HG03025 (cell line): ENCODE results near the gene LCN2.

Source experiments
- ATAC-seq: cut with Tn5 transposase; IDR thresholded peaks from one replicate; pipeline ENCODE4 v1.9.1; 2021; ENCODE audit warnings: mild to moderate bottlenecking, moderate library complexity; ENCODE audit not compliant: unreplicated experiment, low FRiP score

The LCN2 gene

DNA sequence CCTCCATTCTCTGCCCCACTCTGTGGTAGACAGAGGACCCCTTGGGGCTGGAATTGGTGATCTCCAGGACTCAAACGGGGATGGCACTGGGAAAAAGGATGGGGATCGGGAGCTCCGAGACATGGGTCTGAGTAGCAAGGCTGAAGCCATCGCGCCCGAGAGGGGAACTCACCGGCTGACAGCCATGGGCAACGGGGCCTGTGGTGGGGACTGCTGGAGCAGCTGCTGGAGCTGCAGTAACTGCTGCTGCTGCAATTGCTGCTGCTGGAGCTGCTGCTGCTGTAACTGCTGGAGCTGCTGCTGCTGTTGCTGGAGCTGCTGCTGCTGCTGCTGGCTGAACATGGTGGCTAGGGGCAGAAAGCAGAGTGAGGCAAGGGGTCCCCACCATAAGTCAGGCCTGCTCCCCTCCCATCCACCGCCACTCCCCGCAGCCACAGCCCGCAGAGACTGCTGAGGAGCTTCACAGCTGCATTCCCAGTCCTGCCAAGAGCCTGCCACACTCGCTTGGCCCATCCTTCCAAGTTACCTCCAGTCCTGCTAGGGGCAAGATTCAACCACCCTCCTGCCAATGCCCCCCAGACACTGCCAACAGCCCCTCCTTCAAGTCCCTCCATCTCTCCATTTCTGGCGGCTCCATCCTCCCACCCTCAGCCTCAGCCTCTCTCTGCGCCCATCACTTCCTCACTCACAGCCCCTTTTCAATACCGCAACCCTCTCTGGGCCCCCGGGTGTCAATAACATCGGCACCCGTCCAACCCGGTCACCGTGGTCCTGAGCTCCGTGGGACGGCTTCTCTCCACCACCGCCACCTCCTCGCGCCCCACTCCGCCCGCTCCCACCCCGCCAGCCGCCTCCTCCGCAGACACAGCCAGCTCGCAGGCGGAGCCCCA, 41.5 kb downstream of the LCN2 start:
- ATAC-seq = peak; percentile 5

DNA sequence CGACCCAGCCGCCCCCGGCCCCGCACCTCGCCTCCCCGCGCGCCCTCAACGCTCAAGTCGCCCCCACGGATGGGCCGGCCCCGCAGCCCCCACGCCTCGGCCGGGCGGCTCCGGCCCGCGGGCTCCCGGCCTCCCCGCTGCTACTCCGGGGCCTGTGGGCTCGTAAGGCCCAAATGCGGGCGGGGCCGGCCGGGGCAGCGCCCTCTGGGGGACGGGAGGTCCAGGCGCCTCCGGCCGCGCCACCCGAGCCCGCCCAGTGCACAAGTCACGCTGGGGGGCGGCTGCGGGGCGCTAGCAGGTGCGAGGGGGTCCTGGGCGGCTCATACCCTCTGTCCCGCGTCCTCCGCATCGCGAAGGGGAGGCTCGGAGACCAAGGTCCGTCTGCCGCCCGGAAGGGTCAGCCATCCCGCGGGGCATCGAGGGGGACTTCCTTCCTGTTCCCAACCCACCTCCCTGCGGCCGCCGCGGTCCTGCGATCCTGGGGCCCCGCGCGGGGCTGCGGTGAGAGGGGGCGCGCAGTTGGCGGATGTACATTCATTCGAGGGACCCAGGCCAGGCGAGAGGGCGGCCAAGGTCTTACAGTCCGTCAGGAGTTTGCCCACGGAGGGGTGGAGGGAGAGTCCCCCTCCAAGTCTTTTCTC, 42.3 kb downstream of the LCN2 start, which contains the start of gene CIZ1:
Gene CIZ1, minus strand, starts transcription at position 167 of the 641 bp plus-strand sequence. CDS start 715 bp downstream, outside the sequence.
- peak; percentile 70 for ATAC-seq

DNA sequence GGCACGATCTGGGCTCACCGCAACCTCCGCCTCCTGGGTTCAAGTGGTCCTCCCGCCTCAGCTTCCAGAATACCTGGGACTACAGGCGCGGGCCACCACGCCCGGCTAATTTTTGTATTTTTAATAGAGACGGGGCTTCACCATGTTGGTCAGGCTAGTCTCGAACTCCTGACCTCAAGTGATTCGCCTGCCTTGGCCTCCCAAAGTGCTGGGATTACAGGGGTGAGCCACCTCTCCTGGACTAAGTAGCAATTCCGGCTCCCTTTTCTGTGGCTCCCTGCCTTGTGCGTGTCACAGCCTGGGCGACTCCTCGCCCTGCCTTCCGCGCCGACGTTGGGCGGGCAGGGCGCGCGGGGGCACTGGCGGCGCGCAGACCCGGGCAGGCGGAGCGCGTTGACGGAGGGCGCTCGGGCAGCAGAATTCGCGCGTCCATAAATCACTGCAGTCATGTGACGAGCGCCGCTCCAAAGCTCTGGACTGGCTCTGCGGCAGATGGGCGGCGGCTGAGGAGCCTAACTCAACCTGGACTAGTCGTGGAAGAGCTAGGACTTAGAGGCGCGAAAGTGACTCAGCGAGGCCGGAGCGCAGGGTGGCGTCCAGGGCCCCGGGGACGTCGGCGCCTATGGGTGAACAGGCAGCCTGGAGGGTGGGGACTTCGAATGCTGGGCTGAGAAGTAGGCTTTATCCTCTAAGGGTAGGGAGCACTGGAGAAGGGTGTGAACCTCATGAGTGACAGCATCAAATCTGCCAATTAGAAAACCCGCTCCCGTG, 43.5 kb downstream of the LCN2 start:
- ATAC-seq = no peak

DNA sequence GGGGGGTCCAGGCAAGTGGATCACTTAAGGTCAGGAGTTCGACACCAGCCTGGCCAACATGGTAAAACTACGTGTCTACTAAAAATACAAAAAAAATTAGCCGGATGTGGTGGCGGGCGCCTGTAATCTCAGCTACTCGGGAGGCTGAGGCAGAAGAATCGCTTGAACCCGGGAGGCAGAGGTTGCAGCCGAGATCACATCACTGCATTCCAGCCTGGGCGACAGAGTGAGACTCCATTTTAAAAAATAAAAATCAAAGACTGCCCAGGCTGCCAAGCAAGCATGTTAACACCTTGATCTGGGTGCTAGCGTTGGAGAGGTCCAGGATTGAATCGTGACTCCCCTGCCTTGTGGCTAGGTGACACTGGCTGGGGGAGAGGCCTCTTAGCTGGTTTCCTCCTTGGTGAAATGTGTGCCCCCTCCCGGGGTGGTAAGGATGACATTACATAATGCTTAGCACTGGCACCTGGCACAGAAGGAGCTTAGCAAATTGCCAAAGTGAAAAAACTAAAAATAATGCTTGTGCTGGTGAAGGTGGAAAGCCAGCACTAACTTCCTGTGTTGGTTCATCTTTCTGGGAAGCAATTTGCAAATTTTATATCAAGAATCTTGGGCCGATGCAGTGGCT, 44.3 kb downstream of the LCN2 start:
- ATAC-seq = no peak

DNA sequence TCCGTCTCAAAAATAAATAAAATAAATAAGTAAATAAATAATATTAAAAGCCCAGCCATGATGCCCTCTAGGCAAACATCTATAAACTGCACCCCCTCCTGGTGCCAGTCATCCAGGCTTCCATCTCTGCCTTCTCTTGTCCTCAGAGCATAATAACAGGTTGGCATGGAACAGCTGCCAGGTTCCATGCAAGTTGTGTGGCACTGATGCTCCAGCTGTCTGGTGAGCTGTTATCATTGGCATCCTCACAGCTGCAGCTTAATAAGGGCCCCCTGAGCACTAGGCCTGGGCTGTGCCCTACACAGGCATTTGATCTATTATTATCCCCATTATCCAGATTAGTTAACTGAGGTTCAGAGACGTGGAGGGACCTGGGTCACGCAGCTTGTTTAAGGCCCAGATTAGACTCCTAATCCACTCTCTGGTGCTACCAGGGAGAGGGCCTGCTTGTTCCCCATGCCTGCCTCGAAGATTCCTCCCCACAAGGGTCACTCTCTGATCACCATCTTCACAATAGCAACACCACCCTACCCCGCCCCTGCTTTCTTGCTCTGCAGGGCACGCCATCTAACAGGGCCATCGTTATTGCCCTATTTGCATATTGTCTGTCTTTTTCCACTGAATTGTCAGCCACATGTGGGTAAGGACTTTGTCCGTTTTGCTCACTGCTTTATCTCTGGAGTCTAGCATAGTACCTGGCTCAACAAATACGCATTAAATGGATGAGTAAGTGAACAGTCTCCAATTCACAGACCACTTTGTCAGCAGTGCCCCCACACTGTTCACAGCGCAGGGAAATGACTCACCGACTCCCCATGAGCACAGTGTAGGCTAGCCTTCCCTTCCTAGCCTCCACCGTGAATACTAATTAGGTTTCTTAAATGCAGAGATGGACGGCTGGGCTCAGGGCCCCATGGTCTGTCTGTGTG, 52.5 kb downstream of the LCN2 start:
- ATAC-seq = no peak

DNA sequence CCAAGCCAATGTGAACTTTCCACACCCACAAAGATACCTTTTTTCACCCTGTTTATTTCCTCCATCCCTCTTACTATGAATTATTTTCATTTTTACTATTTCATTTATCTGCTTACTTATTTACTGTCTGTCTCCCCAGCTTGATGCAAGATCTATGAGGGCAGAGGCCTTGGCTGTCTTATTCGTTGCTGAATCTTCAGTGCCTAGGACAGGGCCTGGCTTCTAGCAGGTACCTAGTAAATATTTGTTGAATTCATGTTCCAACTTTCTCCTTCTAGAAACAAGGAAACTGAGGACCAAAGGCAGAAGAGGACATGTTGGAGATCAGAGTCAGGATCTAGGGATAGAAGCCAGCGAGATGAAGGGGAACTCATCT, 53.4 kb downstream of the LCN2 start:
- no peak for ATAC-seq
